Parathyroid adenoma (tissue), 2 donors: ENCODE results near the gene CAMTA1.

Source experiments
- H2AFZ ChIP-seq: fragments of 300-600 bp; sonication (generic); one replicate; pipeline ENCODE4 v1.7.0; 2017; ENCODE audit warnings: antibody characterized with exemption, mild to moderate bottlenecking
- H3K27ac ChIP-seq: fragments of 300-600 bp; sonication (generic); one replicate; pipeline ENCODE4 v1.7.0; 2017
- H3K27me3 ChIP-seq: fragments of 300-600 bp; sonication (generic); one replicate; pipeline ENCODE4 v1.7.0; 2017; ENCODE audit warnings: low read length; ENCODE audit not compliant: control insufficient read depth, insufficient read depth
- H3K36me3 ChIP-seq: fragments of 300-600 bp; sonication (generic); one replicate; pipeline ENCODE4 v1.7.0; 2017; ENCODE audit warnings: low read length; ENCODE audit not compliant: control insufficient read depth, insufficient read depth
- H3K4me1 ChIP-seq: fragments of 300-600 bp; sonication (generic); one replicate; pipeline ENCODE4 v1.7.0; 2017; ENCODE audit warnings: control low read depth
- H3K4me2 ChIP-seq: fragments of 300-600 bp; sonication (generic); one replicate; pipeline ENCODE4 v1.7.0; 2017; ENCODE audit warnings: low read length
- H3K4me3 ChIP-seq: fragments of 300-600 bp; sonication (generic); one replicate; pipeline ENCODE4 v1.7.0; 2017; ENCODE audit warnings: low read depth, low read length
- H3K79me2 ChIP-seq: fragments of 300-600 bp; sonication (generic); one replicate; pipeline ENCODE4 v1.7.0; 2017; ENCODE audit warnings: control low read depth
- H3K9ac ChIP-seq: fragments of 300-600 bp; sonication (generic); one replicate; pipeline ENCODE4 v1.7.0; 2017; ENCODE audit warnings: mild to moderate bottlenecking
- H3K9me3 ChIP-seq: fragments of 300-600 bp; sonication (generic); one replicate; pipeline ENCODE4 v1.7.0; 2017; ENCODE audit warnings: low read length; ENCODE audit not compliant: control insufficient read depth
- TF ChIP-seq, protein P1 (sequence below): fragments of 300-600 bp; sonication (generic); IDR thresholded peaks from one replicate; pipeline ENCODE4 v1.7.0; 2017; ENCODE audit warnings: antibody characterized with exemption, mild to moderate bottlenecking
- donor health status: primary hyperparathyroidism.

The CAMTA1 gene

DNA sequence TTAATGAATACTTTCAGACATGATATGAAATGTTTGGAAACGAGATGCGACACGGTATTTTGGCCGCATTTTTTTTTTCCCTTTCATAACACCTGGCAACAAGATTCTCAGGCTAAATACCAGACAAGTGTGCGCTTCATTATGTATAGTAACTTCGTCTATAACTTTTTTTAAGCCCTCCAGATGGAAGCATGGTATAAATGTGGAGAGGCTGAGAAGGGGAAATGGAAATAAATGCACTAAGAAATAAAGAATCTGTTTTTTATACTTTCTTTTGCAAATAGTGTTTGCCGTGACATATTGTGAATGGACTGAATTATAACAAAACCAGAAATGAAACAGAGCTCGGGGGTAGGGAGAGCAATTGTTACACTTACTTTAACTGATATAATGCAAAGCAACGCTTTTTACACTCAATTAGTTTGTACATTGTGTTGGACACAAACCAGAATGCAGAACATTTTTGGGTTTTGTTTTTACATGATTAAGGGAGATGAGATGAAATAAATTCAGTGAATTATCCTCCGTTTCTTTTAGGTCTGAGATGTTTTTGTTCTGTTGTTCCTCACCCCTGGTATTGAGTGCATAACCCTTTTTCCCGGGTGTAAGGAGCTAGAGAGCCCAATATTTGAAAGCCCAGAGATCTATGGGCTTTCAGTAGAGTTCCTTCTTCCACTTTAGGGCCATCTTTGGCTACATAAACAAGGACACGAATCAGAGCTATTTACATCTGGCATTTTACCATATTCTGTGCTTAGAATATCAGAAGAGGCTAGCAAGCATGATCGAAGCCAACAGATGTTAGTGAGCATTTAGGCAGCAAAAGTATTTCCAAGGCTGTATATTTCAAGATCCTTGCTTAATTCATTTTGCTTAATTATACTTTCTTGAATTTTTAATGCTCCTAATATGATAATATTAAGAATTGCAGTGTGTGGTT, 478.0 kb downstream of the CAMTA1 start:
- H3K4me1 ChIP-seq = no peaks in the 10 kb centered on the region
- H3K27me3 ChIP-seq = no peaks in the 10 kb centered on the region
- no peaks in the 10 kb centered on the region for H3K36me3 ChIP-seq
- no peak overlapping the region for H3K27ac ChIP-seq
- no peak overlapping the region for H3K4me3 ChIP-seq
- TF ChIP-seq, protein P1, sequence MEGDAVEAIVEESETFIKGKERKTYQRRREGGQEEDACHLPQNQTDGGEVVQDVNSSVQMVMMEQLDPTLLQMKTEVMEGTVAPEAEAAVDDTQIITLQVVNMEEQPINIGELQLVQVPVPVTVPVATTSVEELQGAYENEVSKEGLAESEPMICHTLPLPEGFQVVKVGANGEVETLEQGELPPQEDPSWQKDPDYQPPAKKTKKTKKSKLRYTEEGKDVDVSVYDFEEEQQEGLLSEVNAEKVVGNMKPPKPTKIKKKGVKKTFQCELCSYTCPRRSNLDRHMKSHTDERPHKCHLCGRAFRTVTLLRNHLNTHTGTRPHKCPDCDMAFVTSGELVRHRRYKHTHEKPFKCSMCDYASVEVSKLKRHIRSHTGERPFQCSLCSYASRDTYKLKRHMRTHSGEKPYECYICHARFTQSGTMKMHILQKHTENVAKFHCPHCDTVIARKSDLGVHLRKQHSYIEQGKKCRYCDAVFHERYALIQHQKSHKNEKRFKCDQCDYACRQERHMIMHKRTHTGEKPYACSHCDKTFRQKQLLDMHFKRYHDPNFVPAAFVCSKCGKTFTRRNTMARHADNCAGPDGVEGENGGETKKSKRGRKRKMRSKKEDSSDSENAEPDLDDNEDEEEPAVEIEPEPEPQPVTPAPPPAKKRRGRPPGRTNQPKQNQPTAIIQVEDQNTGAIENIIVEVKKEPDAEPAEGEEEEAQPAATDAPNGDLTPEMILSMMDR = no peak
- H3K79me2 ChIP-seq = no peaks in the 10 kb centered on the region
- no peak overlapping the region for H3K9ac ChIP-seq
- H3K9me3 ChIP-seq = no peaks in the 10 kb centered on the region
- H2AFZ ChIP-seq = no peak overlapping the region
- H3K4me2 ChIP-seq = no peak overlapping the region

DNA sequence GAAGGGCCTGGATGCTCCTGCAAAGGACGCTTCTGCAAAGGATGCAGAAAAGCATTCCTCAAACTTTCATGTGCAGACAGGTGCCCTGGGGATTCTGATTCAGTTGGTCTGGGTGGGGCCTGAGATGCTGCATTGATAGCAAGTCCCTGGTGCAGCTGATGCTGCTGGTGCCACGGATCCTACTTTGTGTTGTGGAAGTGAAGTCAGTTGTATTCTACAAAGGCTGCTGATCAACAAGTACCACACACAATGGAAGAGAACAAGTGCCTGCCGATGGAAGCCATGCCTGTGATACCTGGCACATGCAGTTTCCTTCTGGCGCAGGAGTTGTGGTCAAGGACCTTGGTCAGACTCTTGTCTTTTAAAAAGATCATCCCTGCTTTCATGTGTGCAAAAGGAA, 478.8 kb downstream of the CAMTA1 start:
- H3K4me3 ChIP-seq = no peak overlapping the region
- no peaks in the 10 kb centered on the region for H3K36me3 ChIP-seq
- no peaks in the 10 kb centered on the region for H3K4me1 ChIP-seq
- H3K27me3 ChIP-seq = no peaks in the 10 kb centered on the region
- no peak overlapping the region for H3K4me2 ChIP-seq
- no peaks in the 10 kb centered on the region for H3K79me2 ChIP-seq
- no peak overlapping the region for H3K9ac ChIP-seq
- peaks cover under 1% of the 10 kb centered on the region for H3K9me3 ChIP-seq
- no peak overlapping the region for H3K27ac ChIP-seq
- TF ChIP-seq, protein P1 = no peak
- no peak overlapping the region for H2AFZ ChIP-seq

DNA sequence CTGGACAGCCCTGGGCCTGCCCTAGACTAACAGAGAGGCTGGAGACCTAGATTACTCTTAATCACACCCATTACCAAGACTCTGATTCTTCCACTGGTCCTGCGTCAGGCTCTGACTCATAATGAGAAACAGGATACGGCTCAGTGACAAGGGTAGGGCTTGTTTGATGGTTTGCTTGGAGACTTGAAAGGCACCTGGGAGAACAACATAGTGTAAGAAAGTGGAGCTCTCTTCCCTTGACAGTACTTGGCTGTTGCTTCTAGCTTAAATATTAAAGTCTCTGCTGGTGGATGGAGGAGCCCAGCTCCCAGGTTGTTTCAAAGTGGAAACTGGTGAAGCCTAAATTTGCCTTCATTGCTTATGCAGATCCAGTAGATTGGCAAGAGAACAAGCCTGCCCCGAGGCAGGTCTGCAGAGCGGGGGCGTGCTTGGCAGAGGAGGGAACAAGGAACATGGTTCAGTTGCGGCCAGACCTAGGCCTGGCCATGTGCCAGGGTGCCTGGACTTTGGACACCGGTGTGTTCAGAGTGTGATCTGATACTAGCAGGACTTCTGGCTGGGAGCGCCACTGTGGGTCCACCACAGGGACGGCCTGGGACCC, 480.6 kb downstream of the CAMTA1 start:
- H3K27ac ChIP-seq = no peak overlapping the region
- no peaks in the 10 kb centered on the region for H3K27me3 ChIP-seq
- peaks cover 5% of the 10 kb centered on the region for H3K9me3 ChIP-seq
- TF ChIP-seq, protein P1 = no peak
- H3K79me2 ChIP-seq = no peaks in the 10 kb centered on the region
- H3K4me2 ChIP-seq = no peak overlapping the region
- no peaks in the 10 kb centered on the region for H3K36me3 ChIP-seq
- no peak overlapping the region for H2AFZ ChIP-seq
- no peak overlapping the region for H3K4me3 ChIP-seq
- no peaks in the 10 kb centered on the region for H3K4me1 ChIP-seq
- no peak overlapping the region for H3K9ac ChIP-seq

DNA sequence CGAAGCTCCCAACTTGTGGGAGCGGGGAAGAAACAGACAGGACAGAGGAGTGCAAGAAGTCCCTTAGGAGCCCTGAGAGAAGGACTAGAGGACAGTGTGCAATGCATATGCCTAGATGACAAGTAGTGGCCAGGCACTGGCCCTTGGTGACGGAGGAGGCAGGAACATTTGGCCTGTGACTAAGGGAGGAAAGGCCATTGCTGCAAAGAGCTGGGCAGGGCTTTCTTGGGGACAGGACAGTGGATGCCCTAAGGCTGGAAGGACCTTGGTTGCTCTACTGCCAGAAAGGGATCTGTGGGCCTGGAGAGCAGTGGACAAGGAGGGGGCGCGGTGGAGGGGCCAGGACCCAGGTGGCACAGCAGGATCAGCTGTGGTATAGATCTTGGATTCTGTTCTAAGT, 481.3 kb downstream of the CAMTA1 start:
- H3K9me3 ChIP-seq = peaks cover 5% of the 10 kb centered on the region
- H3K4me2 ChIP-seq = no peak overlapping the region
- no peaks in the 10 kb centered on the region for H3K36me3 ChIP-seq
- no peak overlapping the region for H2AFZ ChIP-seq
- H3K4me3 ChIP-seq = no peak overlapping the region
- TF ChIP-seq, protein P1 = no peak
- no peak overlapping the region for H3K27ac ChIP-seq
- H3K4me1 ChIP-seq = no peaks in the 10 kb centered on the region
- H3K27me3 ChIP-seq = no peaks in the 10 kb centered on the region
- no peaks in the 10 kb centered on the region for H3K79me2 ChIP-seq
- no peak overlapping the region for H3K9ac ChIP-seq
